ENCODE results near the gene CALML5. TPM values are rescaled to one million over a fixed set of nuclear protein-coding genes. Genes with fewer than 3 reads are reported as not detected.

CALML5 gene
- total RNA-seq, 2 donors from 2014 or later = not detected

DNA sequence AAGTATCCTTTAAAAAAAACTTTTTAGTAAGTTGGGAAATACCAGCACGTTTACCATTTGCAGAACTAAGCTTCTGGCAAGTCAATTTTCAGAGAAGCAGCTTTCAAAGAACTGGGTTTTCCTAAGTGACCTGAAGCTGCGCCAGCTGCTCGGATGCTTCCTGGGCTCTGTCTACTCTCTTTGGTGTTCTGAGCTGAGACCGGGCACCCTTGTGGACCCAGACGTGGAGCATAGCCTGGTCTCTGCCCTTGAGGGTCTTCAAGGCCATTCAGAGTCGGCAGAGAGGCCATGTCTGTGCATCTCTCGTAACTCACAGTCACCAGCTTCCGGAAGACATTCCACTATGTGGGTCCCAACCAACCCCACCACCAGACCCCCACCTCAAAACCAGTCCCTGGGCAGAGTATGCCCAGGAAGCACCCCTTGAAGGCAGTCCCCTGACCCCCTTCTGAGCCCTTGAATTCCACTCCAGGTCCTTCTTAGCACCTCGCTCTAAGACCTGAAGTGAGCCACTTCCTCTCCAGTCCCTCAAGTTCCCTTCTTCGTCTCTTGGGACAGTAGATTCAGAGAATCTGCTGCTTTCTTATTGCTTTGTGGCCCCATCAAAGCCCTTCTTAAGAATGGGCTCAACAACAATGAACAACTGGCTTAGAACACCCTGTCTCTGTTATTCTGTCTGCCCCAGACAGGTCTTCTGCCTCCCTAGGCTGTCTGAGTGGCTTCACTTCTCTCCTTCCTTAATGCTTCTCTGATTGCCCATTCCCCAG is 8.5 kb downstream of the CALML5 start:
- Histone ChIP-seq H3K4me1 (peaks cover 25% of the 10 kb centered on the region), H3K27ac (no peak overlapping the region), H3K27me3 (no peaks in the 10 kb centered on the region), H3K36me3 (replicated peaks in 1 of 2; ENCODE audit: insufficient read depth in 1 of 2, low read depth in 2 of 2) (no peaks in the 10 kb centered on the region), H3K9me3 (no peaks in the 10 kb centered on the region), H3K4me3 (no peak overlapping the region)
- no peak for TF ChIP-seq POLR2A (IDR thresholded peaks at IDR 0.05)
- no peak for TF ChIP-seq CTCF (IDR thresholded peaks at IDR 0.05)
- no peak for ATAC-seq
- peak in 1 of 4 donors; percentile 6 for DNase-seq
- intact Hi-C loops (cut with DNase I) = no loop called here
- WGBS, 2 donors = 81 to 92% methylated on average over 10 of the region's 10 CpGs

DNA sequence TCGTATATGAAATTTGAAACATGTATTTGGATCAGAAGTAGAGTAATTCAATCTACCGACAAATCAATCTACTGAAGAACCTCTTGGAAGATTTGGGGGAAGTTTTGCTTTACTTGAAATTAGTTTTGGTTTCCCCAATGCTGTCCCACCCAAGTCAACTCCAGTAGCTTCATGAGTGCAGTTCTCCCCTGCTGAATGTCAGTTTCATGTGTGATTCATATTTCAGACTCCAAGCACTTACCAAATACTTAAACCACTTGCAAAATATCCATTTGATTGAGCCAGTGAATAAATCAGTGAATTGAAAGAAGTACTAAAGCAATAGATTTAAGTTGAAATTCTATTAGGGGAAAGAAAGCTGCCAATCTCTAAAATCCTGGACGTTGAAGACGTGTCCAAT is 9.3 kb downstream of the CALML5 start:
- DNase-seq (no peak), ATAC-seq (no peak)
- H3K4me3 ChIP-seq = no peak overlapping the region
- H3K4me1 ChIP-seq = peaks cover 25% of the 10 kb centered on the region
- TF ChIP-seq CTCF (IDR thresholded peaks at IDR 0.05) = no peak
- TF ChIP-seq POLR2A (IDR thresholded peaks at IDR 0.05) = no peak
- H3K9me3 ChIP-seq = no peaks in the 10 kb centered on the region
- H3K27ac ChIP-seq = no peak overlapping the region
- no peaks in the 10 kb centered on the region for H3K36me3 ChIP-seq (replicated peaks in 1 of 2; ENCODE audit: insufficient read depth in 1 of 2, low read depth in 2 of 2)
- WGBS, 2 donors = 92 to 95% methylated on average over 4 of the region's 4 CpGs
- intact Hi-C loops (cut with DNase I) = no loop called here
- H3K27me3 ChIP-seq = no peaks in the 10 kb centered on the region

DNA sequence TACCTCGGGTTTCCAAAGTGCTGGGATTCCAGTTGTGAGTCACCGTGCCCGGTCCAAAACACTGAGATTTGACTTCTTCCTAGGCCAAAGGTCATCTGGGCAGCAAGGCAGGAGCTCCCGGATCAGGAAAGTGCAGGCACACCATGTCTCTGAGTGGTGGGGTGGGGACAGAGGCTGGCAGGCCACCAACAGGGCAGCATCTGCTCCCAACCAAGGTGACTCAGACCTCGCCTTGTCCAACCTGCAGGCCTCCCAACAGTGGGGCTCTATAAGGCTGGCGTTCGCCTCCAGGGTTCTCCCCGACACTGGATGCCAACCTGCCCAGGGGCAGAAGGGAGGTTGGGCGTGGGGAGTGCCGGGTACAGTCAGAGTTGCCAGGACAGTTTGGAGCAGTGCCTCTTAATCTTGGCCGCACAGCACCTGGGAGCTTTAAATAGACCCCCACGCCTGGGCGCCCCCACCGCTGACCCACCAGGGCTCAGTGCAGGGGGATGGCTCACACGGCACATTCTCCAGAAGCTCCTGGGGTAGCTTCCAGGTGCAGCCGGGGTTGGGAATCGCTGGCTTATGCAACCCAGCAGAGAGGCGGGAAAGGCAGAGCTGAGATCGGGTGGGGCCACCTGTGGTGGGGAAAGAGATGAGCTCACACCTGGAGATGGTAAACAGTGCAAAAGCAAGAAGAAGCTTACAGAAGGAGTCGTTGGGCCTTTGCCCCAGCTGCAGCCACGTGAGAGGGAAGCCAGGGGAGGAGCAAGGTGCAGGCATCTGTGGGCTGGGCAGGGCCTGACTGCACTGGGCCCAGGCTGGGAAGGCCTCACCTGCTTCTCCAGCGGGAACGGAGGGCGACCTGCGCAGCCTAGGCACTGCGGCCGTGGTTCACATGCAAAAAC is 10.9 kb downstream of the CALML5 start:
- Histone ChIP-seq H3K27ac (peak overlapping the region; percentile 69 to 83 (median 80)), H3K36me3 (replicated peaks in 1 of 2; ENCODE audit: insufficient read depth in 1 of 2, low read depth in 2 of 2) (no peaks in the 10 kb centered on the region), H3K9me3 (no peaks in the 10 kb centered on the region), H3K4me3 (no peak overlapping the region), H3K27me3 (no peaks in the 10 kb centered on the region), H3K4me1 (peaks cover 17% of the 10 kb centered on the region)
- 58 to 62% methylated on average over 23 to 27 of the region's 27 CpGs for WGBS, 2 donors
- intact Hi-C loops (cut with DNase I) = no loop called here
- TF ChIP-seq POLR2A (IDR thresholded peaks at IDR 0.05) (peak in 2 of 3 donors; percentile 22 to 29), CTCF (IDR thresholded peaks at IDR 0.05) (peak in 2 of 7 experiments; percentile 3 to 10)
- DNase-seq (peak; percentile 74 to 94 (median 82)), ATAC-seq (peak; percentile 88)

DNA sequence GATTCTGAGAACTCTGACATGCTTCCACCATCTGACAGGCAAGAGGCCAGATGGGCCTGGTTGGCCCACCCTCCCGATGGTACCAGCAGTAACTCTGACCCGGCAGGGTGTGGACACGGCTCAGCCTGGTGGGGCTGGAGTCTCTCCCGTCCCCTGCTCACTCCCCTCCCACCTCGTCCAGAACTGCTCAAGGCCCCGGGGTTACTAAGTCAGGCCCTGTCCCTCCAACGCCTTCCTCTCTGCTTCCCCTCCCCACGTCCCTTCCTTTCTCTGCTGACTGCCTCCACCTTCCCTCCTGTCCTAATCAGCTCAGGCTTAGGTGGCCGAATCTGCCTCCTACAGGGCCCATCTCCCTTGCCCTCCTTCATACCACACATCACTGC is 12.5 kb downstream of the CALML5 start:
- Histone ChIP-seq H3K27me3 (no peaks in the 10 kb centered on the region), H3K4me3 (no peak overlapping the region), H3K36me3 (replicated peaks in 1 of 2; ENCODE audit: insufficient read depth in 1 of 2, low read depth in 2 of 2) (no peaks in the 10 kb centered on the region), H3K4me1 (peaks cover 15% of the 10 kb centered on the region), H3K27ac (no peak overlapping the region), H3K9me3 (no peaks in the 10 kb centered on the region)
- TF ChIP-seq POLR2A (IDR thresholded peaks at IDR 0.05) (no peak), CTCF (IDR thresholded peaks at IDR 0.05) (no peak)
- 83 to 86% methylated on average over 6 to 9 of the region's 9 CpGs for WGBS, 2 donors
- DNase-seq (no peak), ATAC-seq (no peak)
- intact Hi-C loops (cut with DNase I) = no loop called here

Measured in body of pancreas (tissue), 4 donors.